Right atrium auricular region (tissue), 2 donors: ENCODE results near the gene ANO4. TPM values are rescaled to one million over a fixed set of nuclear protein-coding genes. Genes with fewer than 3 reads are reported as not detected.

ENCODE experiments used
- DNase-seq: peaks from one replicate; pipeline ENCODE4 v3.0.0-alpha.2; 2019; ENCODE audit warnings: low spot score
- H3K27ac ChIP-seq, 2 donors: fragments of 200-600 bp; sonication (generic); 1 replicate in 1 of 2; 2 replicates in 1 of 2; pipeline ENCODE4 v1.5.1; 2016 to 2019
- H3K27me3 ChIP-seq, 2 donors: fragments of 200-600 bp; sonication (generic); one replicate each; pipeline versions ENCODE4 v1.5.1 to v1.6.0; 2017 to 2019
- H3K36me3 ChIP-seq: fragments of 200-600 bp; sonication (generic); one replicate; pipeline ENCODE4 v1.5.1; 2016
- H3K4me1 ChIP-seq, 2 donors: fragments of 200-600 bp; sonication (generic); one replicate each; pipeline versions ENCODE4 v1.5.1 to v1.6.0; 2017 to 2019
- H3K4me3 ChIP-seq, 2 donors: fragments of 200-600 bp; sonication (generic); 1 replicate in 1 of 2; 2 replicates in 1 of 2; pipeline ENCODE4 v1.5.1; 2017 to 2019; ENCODE audit warnings: mild to moderate bottlenecking in 1 of 2, moderate library complexity in 1 of 2
- H3K9me3 ChIP-seq, 2 donors: fragments of 200-600 bp; sonication (generic); one replicate each; pipeline ENCODE4 v1.5.1; 2019
- CTCF ChIP-seq, 2 donors: fragments of 200-600 bp; sonication (generic); IDR thresholded peaks; one replicate each; pipeline ENCODE4 v1.5.1; 2019; ENCODE audit warnings: antibody characterized with exemption in 2 of 2
- total RNA-seq, 2 donors: library from RNA; depleted of rRNA; stranded (reverse); fragments of >200 nt; gene quantifications; one replicate each; pipeline ENCODE4 v1.1.0, GENCODE V29; 2016

Gene ANO4
- total RNA-seq, 2 donors from 2014 or later, result 0.47 TPM; not detected in 1

- TF ChIP-seq CTCF (IDR thresholded peaks at IDR 0.05), result no peak
- Histone ChIP-seq H3K27me3 (no peaks in the 10 kb centered on the region), H3K36me3 (no peaks in the 10 kb centered on the region), H3K4me1 (no peaks in the 10 kb centered on the region), H3K27ac (no peak overlapping the region), H3K4me3 (no peak overlapping the region), H3K9me3 (no peaks in the 10 kb centered on the region)
- DNase-seq, result no peak
Measured at GRCh38 chr12:100797786-100798185, 3.2 kb downstream of the ANO4 start.

- Histone ChIP-seq H3K9me3 (no peaks in the 10 kb centered on the region), H3K4me1 (no peaks in the 10 kb centered on the region), H3K27me3 (no peaks in the 10 kb centered on the region), H3K27ac (no peak overlapping the region), H3K36me3 (no peaks in the 10 kb centered on the region), H3K4me3 (no peak overlapping the region)
- TF ChIP-seq CTCF (IDR thresholded peaks at IDR 0.05), result no peak
- no peak for DNase-seq
Measured at GRCh38 chr12:100798286-100799160, 3.9 kb downstream of the ANO4 start.

- Histone ChIP-seq H3K27me3 (no peaks in the 10 kb centered on the region), H3K4me1 (no peaks in the 10 kb centered on the region), H3K27ac (no peak overlapping the region), H3K9me3 (peaks cover 0 to under 1% of the 10 kb centered on the region in 2 donors), H3K36me3 (no peaks in the 10 kb centered on the region), H3K4me3 (no peak overlapping the region)
- DNase-seq, result no peak
- no peak for TF ChIP-seq CTCF (IDR thresholded peaks at IDR 0.05)
Measured at GRCh38 chr12:100799770-100800169, 5.2 kb downstream of the ANO4 start.

- no peak for TF ChIP-seq CTCF (IDR thresholded peaks at IDR 0.05)
- Histone ChIP-seq H3K9me3 (peaks cover 0 to 10% of the 10 kb centered on the region in 2 donors), H3K4me3 (no peak overlapping the region), H3K27ac (no peak overlapping the region), H3K36me3 (no peaks in the 10 kb centered on the region), H3K27me3 (no peaks in the 10 kb centered on the region), H3K4me1 (no peaks in the 10 kb centered on the region)
- DNase-seq, result no peak
Measured at GRCh38 chr12:100800723-100801122, 6.1 kb downstream of the ANO4 start.

- no peak overlapping the region for H3K27ac ChIP-seq
- H3K4me1 ChIP-seq, result no peaks in the 10 kb centered on the region
- H3K36me3 ChIP-seq, result no peaks in the 10 kb centered on the region
- no peak for TF ChIP-seq CTCF (IDR thresholded peaks at IDR 0.05)
- DNase-seq, result no peak
- no peak overlapping the region for H3K4me3 ChIP-seq
- H3K27me3 ChIP-seq, result no peaks in the 10 kb centered on the region
- H3K9me3 ChIP-seq, result peaks cover 0 to 13% of the 10 kb centered on the region in 2 donors
Measured at GRCh38 chr12:100801320-100801719, 6.7 kb downstream of the ANO4 start.
